Epithelial cell of proximal tubule (primary cell): Measurements from ENCODE around the gene NKX3-2. TPM values are rescaled to one million over a fixed set of nuclear protein-coding genes. Genes with fewer than 3 reads are reported as not detected.
A peak's percentile ranks its signal among the peaks of the same experiment; 100 is the strongest.
"Not testable (repeated sequence)": the region's sequence is repeated elsewhere in the genome, so short reads cannot be mapped to it uniquely, and the experiment has no call there.

Source experiments
- DNase-seq: peaks from one replicate; pipeline ENCODE4 v3.0.0-alpha.2; 2011; ENCODE audit warnings: low read depth
- H3K4me3 ChIP-seq: 2 replicates; pipeline ENCODE4 v1.5.1; 2011; ENCODE audit warnings: low read depth, mild to moderate bottlenecking, low read length
- CTCF ChIP-seq: conservative IDR thresholded peaks from 2 replicates; pipeline ENCODE4 v1.5.1; 2012; ENCODE audit warnings: low read depth, mild to moderate bottlenecking, low read length
- total RNA-seq: library from RNA; depleted of rRNA; stranded (reverse); fragments of >200 nt; gene quantifications from 2 replicates; pipeline ENCODE4 v1.2.3, GENCODE V29; 2015

NKX3-2 gene
- total RNA-seq, 1 donor from 2014 or later, result not detected

- H3K4me3 ChIP-seq, result no peak overlapping the region
- TF ChIP-seq CTCF, result no peak
- DNase-seq, result no peak
Measured at GRCh38 chr4:13570916-13571315, 26.6 kb upstream of the NKX3-2 start.

GRCh38 chr4:13567125-13567524, 22.8 kb upstream of the NKX3-2 start:
- no peak for DNase-seq
- no peak for TF ChIP-seq CTCF
- no peak overlapping the region for H3K4me3 ChIP-seq

DNA sequence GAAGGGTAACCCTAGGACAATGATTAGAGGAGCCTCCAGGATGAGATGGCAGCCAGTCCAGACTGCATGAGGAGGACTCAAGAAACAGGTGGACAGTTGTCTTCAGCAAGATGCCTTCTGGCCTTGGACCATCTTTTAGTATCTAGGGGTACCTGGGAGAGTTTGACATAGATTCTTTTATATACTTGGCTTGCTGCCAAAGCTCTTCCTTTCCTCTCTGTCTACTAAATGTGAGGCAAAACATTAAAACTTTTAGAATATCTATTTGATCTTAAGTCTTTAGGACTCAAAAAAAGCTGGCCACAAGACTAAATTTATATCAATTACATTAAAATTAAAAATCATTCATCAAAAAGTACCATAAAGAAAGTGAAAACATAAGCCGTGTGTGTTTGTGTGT, 18.6 kb upstream of the NKX3-2 start:
- no peak for DNase-seq
- TF ChIP-seq CTCF, result no peak
- no peak overlapping the region for H3K4me3 ChIP-seq

DNA sequence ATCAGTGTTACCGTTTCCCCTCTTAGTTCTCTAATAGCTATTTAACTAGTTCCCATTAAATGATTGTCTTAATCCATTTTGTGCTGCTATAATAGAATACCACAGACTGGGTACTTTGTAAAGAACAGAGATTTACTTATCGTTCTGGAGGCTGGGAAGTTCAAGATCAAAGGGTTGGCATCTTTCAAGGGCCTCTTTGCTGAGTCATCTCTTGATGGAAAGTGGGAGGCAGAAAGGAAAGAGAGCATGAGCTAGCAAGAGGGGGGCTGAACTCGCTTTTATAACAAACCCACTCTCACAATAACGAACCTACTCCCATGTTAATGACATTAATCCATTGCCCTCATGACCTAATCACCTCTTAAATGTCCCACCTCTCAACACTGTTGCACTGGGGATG, 17.4 kb upstream of the NKX3-2 start:
- DNase-seq, result no peak
- TF ChIP-seq CTCF, result no peak
- H3K4me3 ChIP-seq, result no peak overlapping the region

DNA sequence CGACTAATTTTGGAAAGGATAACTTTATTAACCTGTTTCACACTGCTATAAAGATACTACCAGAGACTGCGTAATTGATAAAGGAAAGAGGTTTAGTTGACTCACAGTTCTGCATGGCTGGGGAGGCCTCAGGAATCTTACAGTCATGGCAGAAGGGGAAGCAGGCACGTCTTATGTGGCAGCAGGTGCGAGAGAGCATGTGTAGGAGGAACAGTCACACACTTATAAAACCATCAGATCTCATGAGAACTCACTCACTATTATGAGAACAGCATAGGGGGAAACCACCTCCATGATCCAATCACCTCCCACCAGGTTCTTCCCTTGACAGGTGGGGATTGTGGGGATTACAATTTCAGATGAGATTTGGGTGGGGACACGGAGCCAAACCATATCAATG, 15.8 kb upstream of the NKX3-2 start:
- not testable (repeated sequence) for H3K4me3 ChIP-seq, DNase-seq

DNA sequence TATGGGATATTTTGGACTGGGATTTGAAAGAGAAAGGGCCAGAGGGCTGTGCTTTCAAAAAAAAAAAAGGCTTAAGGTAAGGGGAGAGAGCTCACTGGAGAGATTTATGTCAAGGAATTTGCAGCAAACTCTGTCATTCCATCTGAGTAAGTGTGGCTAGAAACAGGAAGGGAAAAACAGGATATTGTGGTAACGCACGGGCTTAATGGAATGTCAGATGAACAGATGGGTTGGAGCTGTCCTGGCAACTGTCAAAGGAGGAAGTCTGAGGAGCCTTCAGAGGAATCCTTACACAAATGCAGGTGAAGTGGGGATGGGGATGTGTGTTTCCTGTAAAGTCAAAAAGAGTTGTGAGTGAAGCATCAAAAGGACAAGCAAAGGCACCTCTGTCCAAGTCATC, 15.1 kb upstream of the NKX3-2 start:
- H3K4me3 ChIP-seq, result no peak overlapping the region
- TF ChIP-seq CTCF, result no peak
- peak; percentile 26 for DNase-seq

- H3K4me3 ChIP-seq, result no peak overlapping the region
- no peak for TF ChIP-seq CTCF
- DNase-seq, result no peak
Measured at GRCh38 chr4:13558881-13559280, 14.6 kb upstream of the NKX3-2 start.

DNA sequence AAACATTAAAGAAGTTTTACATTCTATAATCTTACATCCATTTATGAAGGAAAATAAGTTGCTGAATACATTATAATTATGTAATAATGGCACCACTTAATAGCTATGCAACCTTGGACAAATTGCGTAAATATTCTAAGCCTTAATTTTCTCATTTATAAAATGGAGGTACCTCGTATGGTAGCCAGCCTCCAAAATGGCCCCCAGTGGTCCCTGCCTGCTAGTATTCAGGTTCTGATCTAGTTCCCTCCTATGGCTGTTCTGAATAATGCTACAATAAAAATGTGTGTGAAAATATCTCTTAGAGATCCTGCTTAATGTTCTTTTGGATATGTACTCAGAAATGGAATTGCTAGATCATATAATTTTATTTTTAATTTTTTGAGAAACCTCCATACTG, 11.0 kb upstream of the NKX3-2 start:
- no peak overlapping the region for H3K4me3 ChIP-seq
- no peak for TF ChIP-seq CTCF
- DNase-seq, result no peak
